Right lobe of liver (tissue), 6 donors: ENCODE measurements around the gene PSEN1. TPM values are rescaled to one million over a fixed set of nuclear protein-coding genes. Genes with fewer than 3 reads are reported as not detected.

Source experiments
- ATAC-seq, 4 donors: fragments of 200-7000 bp; cut with Tn5 transposase; one replicate each; pipeline ENCODE4 v1.9.1; 2020; ENCODE audit warnings: mild to moderate bottlenecking in 4 of 4, moderate library complexity in 4 of 4
- DNase-seq, 3 donors: peaks; one replicate each; pipeline ENCODE4 v3.0.0-alpha.2; 2020
- H3K27ac ChIP-seq, 3 donors: fragments of 200-600 bp; one replicate each; pipeline ENCODE4 v1.8.0; 2022
- H3K27me3 ChIP-seq, 2 donors: fragments of 200-600 bp; one replicate each; pipeline ENCODE4 v1.8.0; 2022
- H3K36me3 ChIP-seq, 4 donors: fragments of 200-600 bp; sonication (generic) in 1 of 4; one replicate each; pipeline versions ENCODE4 v1.5.1 to v1.8.0; 2017 to 2022; ENCODE audit warnings: control low read depth in 1 of 4
- H3K4me1 ChIP-seq, 4 donors: fragments of 200-600 bp; sonication (generic) in 1 of 4; one replicate each; pipeline versions ENCODE4 v1.5.1 to v1.8.0; 2017 to 2022; ENCODE audit warnings: control low read depth in 1 of 4
- H3K4me3 ChIP-seq, 3 donors: fragments of 200-600 bp; one replicate each; pipeline ENCODE4 v1.8.0; 2022
- H3K9me3 ChIP-seq, 4 donors: fragments of 200-600 bp; sonication (generic) in 1 of 4; one replicate each; pipeline versions ENCODE4 v1.5.1 to v1.8.0; 2017 to 2022; ENCODE audit warnings: control low read depth in 1 of 4
- POLR2A ChIP-seq: fragments of 450-650 bp; IDR thresholded peaks from one replicate; pipeline ENCODE4 v1.6.1; 2017; ENCODE audit warnings: antibody characterized with exemption, mild to moderate bottlenecking
- WGBS: methylation state at CpG from one replicate; pipeline ENCODE4 v1.1.6; 2018; ENCODE audit warnings: low coverage, low lambda C conversion rate; ENCODE audit not compliant: insufficient coverage; ENCODE audit errors: missing lambda C conversion rate; 5-methylcytosine and 5-hydroxymethylcytosine counted together
- intact Hi-C, 2 donors: fragments of 100-400 bp; cut with DNase I; formaldehyde crosslinking; loops; one replicate each; pipeline versions ENCODE4 v1.11.2 to v1.14.1; 2022
- total RNA-seq, 6 experiments: library from RNA; depleted of rRNA in 2 of 6; stranded (reverse); fragments of >200 nt in 2 of 6; fragmentation: NEBNext Ultra II Directional in 3 of 6; extraction: Animal tissue kit (Norgen Biotek cat#: 25700) in 3 of 6; gene quantifications; one replicate each; pipeline versions ENCODE4 v1.1.0 to v1.2.4, GENCODE V29; 2016 to 2023
- TF ChIP-seq, protein P1 (sequence below), 4 donors: fragments of 200-600 bp in 3 of 4; fragments of 450-650 bp in 1 of 4; IDR thresholded peaks; one replicate each; pipeline versions ENCODE4 v1.5.1 to v1.8.0; 2016 to 2022; ENCODE audit warnings: antibody characterized with exemption in 4 of 4, mild to moderate bottlenecking in 2 of 4
- donor health status: DM: no; HTN: yes; CAD: no.
- donor health status: DM: no; HTN: no; CAD: no.
- donor health status: DM: no; HTN: no; CAD: no.
- donor health status: DM: no; HTN: yes; CAD: no.
- donor health status: DM: no; HTN: yes; CAD: no.

PSEN1 gene
- total RNA-seq, 6 experiments from 2014 or later: 22.5 to 28.2 (median 25.0) TPM

DNA sequence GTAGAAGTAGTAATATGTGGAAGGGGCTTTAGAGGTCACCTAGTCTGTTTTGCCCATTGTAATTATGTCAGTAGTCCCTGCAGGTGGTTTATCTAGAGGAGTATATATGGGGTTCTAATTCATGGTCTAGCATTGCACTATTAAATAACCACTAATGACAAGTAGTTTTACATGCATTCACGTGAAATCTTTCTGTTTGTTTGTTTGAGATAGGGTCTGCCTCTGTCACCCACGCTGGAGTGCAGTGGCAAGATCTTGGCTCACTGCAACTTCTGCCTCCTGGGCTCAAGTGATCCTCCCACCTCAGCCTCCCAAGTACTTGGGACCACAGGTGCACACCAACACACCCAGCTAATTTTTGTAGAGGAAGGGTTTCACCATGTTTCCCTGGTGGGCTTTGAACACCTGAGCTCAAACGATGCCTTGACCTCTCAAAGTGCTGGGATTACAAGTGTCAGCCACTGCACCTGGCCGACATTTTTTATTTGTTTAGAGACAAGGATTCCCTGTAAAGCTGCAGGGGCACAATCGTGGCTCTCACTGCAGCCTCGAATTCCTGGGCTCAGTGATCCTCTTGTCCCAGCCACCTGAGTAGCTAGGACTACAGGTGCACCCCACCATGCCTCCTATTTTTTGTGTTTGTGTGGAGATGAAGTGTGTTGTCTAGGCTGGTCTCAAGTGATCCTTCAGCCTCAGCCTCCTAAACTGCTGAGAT is 12.0 kb upstream of the PSEN1 start:
- Histone ChIP-seq H3K36me3 (peaks cover 0 to 29% (median 4%) of the 10 kb centered on the region in 4 donors), H3K27me3 (no peaks in the 10 kb centered on the region), H3K4me3 (no peak overlapping the region), H3K4me1 (peaks cover 0 to 4% (median 0%) of the 10 kb centered on the region in 4 donors), H3K9me3 (no peaks in the 10 kb centered on the region), H3K27ac (no peak overlapping the region)
- DNase-seq (no peak), ATAC-seq (no peak)
- intact Hi-C loops: no loop called here
- 94% methylated on average over 2 of the region's 6 CpGs for WGBS
- TF ChIP-seq, protein P1, sequence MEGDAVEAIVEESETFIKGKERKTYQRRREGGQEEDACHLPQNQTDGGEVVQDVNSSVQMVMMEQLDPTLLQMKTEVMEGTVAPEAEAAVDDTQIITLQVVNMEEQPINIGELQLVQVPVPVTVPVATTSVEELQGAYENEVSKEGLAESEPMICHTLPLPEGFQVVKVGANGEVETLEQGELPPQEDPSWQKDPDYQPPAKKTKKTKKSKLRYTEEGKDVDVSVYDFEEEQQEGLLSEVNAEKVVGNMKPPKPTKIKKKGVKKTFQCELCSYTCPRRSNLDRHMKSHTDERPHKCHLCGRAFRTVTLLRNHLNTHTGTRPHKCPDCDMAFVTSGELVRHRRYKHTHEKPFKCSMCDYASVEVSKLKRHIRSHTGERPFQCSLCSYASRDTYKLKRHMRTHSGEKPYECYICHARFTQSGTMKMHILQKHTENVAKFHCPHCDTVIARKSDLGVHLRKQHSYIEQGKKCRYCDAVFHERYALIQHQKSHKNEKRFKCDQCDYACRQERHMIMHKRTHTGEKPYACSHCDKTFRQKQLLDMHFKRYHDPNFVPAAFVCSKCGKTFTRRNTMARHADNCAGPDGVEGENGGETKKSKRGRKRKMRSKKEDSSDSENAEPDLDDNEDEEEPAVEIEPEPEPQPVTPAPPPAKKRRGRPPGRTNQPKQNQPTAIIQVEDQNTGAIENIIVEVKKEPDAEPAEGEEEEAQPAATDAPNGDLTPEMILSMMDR (IDR thresholded peaks at IDR 0.05): no peak
- TF ChIP-seq POLR2A: no peak

- ATAC-seq (no peak), DNase-seq (no peak)
- H3K9me3 ChIP-seq: no peaks in the 10 kb centered on the region
- peaks cover 0 to 4% (median 0%) of the 10 kb centered on the region in 4 donors for H3K4me1 ChIP-seq
- TF ChIP-seq POLR2A: no peak
- TF ChIP-seq, protein P1 (IDR thresholded peaks at IDR 0.05): no peak
- 78% methylated on average over 5 of the region's 5 CpGs for WGBS
- H3K27me3 ChIP-seq: no peaks in the 10 kb centered on the region
- peaks cover 0 to 20% (median 4%) of the 10 kb centered on the region in 4 donors for H3K36me3 ChIP-seq
- no peak overlapping the region for H3K4me3 ChIP-seq
- intact Hi-C loops: no loop called here
- H3K27ac ChIP-seq: no peak overlapping the region
These were observed 11.1 kb upstream of the PSEN1 start for GRCh38 chr14:73125169-73125588.

DNA sequence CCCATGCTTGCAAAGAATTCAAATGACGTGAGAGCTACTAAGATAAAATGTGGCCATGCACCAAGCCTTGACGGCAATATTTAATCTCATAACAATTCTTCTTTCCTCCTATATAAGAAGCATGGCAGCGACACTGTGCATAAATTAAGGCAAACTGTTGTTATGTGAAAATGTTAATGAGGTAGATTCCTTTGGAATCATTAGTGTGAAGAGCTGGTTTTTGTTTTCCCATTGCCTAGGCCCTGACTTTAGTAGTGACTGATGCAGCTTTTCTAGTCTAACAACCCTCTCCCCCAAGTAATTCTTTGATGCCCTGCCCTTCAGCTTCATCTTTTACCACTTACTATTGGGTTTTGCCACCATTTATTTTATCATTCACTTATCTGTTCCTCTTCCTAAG is 10.6 kb upstream of the PSEN1 start:
- Histone ChIP-seq H3K36me3 (peaks cover 0 to 15% (median 4%) of the 10 kb centered on the region in 4 donors), H3K4me3 (no peak overlapping the region), H3K4me1 (peaks cover 0 to 4% (median 0%) of the 10 kb centered on the region in 4 donors), H3K27ac (no peak overlapping the region), H3K27me3 (no peaks in the 10 kb centered on the region), H3K9me3 (no peaks in the 10 kb centered on the region)
- DNase-seq (no peak), ATAC-seq (no peak)
- 91% methylated on average over 3 of the region's 3 CpGs for WGBS
- no peak for TF ChIP-seq POLR2A
- TF ChIP-seq, protein P1 (IDR thresholded peaks at IDR 0.05): no peak
- intact Hi-C loops: no loop called here

DNA sequence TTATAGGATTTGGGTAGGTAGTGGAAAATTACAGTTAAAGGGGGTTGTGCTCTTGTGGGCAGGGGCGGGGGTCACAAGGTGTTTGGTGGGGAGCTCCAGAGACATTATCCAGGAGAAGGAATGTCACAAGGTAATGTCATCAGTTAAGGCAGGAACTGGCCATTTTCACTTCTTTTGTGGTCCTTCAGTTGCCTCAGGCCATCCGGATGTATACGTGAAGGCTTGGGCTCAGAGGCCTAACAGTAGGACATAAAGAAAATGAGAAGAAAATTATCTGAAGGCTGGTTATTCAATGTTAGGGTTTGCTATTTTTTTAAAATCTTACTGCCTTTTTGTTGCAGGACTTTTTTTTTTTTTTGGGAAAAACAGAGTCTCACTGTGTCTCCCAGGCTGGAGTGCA is 2.5 kb upstream of the PSEN1 start:
- 100% methylated on average over 3 of the region's 3 CpGs for WGBS
- Histone ChIP-seq H3K4me1 (peaks cover 0 to 14% (median 0%) of the 10 kb centered on the region in 4 donors), H3K27ac (no peak overlapping the region), H3K27me3 (no peaks in the 10 kb centered on the region), H3K9me3 (no peaks in the 10 kb centered on the region), H3K4me3 (no peak overlapping the region), H3K36me3 (no peaks in the 10 kb centered on the region)
- intact Hi-C loops: no loop called here
- TF ChIP-seq, protein P1 (IDR thresholded peaks at IDR 0.05): no peak
- no peak for TF ChIP-seq POLR2A
- DNase-seq (no peak), ATAC-seq (no peak)
